Hematopoietic multipotent progenitor cell treated with erythropoietin and hydrocortisone succinate and interleukin-3 and kit ligand, for 8 days (in vitro differentiated cells): ENCODE measurements around the gene EIF4ENIF1.
A peak's percentile ranks its signal among the peaks of the same experiment; 100 is the strongest.
"Not testable (repeated sequence)": the region's sequence is repeated elsewhere in the genome, so short reads cannot be mapped to it uniquely, and the experiment has no call there.

Experiments
- DNase-seq: peaks from one replicate; pipeline ENCODE4 v3.0.0-alpha.2; 2015

The EIF4ENIF1 gene

DNA sequence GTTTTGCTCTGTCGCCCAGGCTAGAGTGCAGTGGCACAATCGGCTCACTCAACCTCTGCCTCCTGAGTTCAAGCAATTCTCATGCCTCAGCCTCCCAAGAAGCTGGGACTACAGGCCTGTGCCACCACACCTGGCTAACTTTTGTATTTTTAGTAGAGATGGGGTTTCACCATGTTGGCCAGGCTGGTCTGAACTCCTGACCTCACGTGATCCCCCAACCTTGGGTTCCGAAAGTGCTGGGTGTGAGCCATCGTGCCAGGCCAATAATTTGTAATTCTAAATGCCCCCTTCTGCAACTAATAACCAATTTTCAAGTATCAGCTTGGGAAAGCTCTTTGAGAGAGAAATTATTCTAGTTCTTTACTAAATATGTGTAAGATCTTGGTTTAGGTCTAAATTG lies 3.7 kb upstream of the EIF4ENIF1 start:
- not testable (repeated sequence) for DNase-seq

DNA sequence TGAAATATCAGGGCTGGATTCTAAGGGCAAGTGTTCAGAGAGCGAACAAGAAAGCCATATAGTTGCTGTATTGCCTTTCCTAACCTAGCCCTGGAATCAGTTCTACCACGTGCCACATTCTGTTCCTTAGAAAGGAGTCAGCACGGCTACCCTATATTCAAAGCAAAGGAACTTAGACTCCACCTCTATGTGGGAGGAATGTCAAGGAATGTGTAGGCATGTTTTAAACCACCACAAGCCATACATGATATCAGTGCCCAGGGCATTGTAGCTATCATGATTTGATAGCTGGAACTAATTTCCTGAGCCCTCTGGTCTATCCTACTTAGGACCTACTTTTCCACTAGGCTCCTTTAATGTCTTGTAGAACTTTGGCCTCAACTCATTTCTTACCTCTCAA lies 2.5 kb upstream of the EIF4ENIF1 start:
- DNase-seq: no peak

DNA sequence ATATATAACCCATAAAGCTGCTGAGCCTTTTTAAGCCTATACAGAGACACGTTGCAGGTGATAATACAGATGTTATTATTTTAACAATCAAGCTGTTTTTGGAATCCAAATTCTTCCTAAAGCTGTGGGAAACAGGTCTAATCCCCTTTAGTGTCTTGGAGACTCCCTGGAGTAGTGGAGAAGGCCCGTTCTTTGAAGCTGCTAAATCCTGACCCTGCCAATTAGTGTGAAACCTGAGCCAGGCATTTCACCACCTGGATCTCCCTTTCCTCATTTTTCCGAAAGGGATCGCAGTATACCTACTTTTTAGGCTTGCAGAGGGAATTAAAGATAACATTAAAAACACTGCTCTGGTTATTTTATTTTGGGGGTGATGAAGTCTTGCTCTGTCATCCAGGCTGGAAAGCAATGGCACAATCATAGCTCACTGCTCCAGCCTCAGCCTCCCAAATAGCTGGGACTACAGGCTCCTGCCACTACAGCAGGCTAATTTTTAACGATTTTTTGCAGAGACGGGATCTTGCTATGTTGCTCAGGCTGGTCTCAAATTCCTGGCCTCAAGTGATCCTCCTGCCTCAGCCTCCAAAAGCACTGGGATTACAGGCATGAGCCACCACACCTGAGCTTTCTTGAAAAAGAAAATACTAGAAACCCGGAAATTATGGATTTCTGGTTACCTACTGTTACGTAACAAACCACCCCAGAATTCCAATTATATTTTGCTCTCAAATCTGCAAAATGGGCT lies 1.7 kb upstream of the EIF4ENIF1 start:
- DNase-seq: no peak

DNA sequence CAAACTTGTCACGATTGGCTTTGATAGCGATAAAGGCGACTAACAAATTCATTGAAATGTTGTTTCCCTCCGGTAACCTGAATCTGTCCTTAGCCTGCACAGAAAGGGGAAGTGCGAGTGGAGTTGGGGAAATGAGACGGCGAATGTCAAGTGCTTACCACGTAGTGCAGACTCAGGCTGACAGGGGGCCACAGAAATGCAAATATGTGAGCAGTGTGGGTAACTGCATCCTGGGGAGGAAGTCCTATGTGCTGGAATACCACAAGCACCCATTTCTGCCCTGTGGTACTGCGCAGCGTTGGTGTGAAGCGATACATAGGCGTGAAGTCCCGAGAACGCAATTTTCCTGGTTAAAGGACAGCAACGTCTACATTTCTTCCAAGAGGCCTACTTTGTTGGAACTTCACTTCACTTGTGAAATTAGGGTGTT lies 869 bp upstream of the EIF4ENIF1 start:
- DNase-seq: peak; percentile 80

DNA sequence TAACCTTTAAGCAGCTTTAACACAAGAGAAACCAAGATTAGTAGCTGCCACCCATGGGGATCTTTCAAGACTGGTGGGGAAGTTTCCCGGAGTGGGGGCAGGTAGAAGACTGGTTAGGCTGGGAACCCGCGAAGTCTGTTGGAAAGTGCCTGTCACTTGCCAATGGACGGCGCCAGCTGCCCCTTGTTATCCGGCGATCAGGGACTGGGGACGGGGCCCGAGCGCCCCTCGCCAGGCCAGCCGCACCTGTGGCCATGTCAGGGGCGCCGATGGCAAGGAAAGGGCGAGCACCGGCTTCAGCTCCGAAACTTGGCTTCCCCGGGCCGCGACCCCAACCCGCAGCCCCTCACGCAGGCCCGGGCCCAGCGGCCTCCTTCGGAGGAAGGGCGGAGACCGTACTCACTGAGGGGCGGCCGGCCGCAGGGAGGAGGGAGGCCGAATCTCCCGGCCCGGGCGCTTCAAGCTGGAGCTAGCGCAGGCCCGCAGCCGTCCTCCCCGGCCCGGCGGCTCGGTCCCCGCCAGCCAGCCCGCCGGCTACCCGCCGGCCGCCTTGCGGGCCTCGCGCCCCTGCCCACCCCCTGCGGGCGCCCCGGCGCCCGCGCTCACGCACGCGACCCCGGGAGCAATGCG lies 539 bp downstream of the EIF4ENIF1 start:
- peak; percentile 50 for DNase-seq

DNA sequence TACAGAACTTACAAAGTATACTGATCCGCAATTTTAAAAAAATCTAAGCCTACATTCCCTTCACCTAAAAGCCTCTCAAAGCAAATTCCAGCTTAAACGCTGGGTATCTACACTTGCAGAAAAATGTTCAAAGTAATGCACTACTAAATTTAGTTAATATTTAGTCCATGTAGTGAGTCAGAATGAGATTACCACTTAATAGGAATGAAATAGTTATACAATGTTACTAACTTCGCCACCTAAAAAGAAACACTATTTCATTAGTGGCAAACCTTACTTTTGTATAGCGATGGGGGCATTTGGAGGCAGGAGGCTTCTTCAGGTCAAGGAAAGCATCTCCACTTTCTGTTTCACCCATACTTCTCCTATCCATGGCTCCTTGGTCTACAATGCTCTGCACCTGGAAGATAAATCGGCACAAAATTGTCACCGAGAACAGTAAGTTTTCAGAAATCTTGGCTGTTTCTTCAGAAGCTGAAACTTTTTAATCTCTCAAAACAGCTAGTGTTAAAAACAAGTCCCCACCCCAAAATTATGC lies 1.2 kb downstream of the EIF4ENIF1 start:
- DNase-seq: peak; percentile 40

DNA sequence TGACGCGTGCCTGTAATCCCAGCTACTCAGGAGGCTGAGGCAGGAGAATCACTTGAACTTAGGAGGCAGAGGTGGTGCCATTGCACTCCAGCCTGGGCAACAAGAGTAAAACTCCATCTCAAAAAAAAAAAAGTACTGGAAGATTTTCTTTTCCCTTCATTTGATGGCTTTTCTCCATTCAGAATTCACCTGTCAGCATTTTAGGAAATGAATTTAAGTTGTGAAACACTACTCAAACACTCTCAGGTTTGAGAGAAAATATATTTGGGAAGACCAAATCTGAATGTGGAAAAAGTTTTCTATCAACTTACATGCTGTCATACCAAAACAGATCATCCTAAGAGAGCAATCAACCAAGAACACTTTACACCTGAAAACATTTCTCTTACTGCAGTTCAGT lies 2.7 kb downstream of the EIF4ENIF1 start:
- DNase-seq: no peak

DNA sequence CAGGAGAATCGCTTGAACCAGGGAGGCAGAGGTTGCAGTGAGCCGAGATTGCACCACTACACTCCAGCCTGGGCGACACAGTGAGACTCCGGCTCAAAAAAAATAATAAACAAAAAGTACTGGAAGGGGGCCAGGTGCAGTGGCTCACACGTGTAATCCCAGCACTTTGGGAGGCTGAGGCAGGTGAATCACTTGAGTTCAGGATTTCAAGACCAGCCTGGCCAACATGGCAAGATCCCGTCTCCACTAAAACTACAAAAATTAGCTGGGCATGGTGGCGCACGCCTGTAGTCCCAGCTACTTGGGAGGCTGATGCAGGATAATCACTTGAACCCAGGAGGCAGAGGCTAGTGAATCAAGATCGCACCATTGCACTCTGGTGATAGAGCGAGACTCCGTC lies 3.3 kb downstream of the EIF4ENIF1 start:
- DNase-seq: not testable (repeated sequence)

DNA sequence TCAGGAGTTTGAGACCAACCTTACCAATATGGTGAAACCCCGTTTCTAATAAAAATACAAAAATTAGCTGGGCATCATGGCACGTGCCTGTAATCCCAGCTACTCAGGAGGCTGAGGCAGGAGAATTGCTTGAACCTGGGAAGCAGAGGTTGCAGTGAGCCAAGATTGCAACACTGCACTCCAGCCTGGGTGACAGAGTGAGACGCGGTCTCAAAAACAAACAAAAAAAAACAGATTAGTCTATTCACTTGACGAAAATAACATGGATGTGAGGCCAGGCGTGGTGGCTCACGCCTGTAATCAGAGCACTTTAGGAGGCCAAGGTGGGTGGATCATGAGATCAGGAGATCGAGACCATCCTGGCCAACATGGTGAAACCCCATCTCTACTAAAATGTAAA lies 7.2 kb downstream of the EIF4ENIF1 start:
- not testable (repeated sequence) for DNase-seq

DNA sequence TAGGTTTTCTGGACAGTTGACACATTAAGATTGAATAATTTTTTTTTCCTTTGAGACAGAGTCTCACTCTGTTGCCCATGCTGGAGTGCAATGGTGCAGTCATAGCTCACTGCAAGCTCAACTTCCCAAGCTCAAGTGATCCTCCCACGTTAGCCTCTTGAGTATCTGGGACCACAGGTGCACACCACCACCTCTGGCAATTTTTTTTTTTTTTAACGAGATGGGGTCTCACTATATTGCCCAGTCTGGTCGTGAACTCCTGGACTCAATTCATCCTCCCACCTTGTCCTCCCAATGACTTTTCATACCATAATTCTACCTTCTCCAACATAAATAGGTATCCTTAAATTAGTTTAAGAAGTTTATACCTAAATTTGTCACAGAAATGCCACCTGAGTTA lies 8.5 kb downstream of the EIF4ENIF1 start:
- DNase-seq: no peak

DNA sequence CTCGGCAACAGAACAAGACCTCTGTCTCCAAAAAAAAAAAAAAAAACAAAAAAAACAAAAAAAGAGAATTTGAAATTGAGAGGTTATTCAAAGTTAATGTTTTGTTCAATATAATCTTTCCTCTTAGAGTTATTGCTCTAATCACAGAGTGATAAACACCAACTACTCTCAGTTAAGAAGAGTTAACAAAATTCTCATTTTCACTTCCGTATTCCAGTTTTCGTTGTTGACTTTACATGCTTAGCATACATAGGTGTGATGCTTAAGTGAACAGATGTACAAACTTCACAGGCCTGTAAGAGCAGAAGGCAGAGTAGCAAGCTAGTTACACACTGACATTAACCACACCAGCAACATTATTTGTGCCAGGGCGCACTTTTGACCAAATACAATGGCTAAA lies 12.3 kb downstream of the EIF4ENIF1 start:
- DNase-seq: no peak

DNA sequence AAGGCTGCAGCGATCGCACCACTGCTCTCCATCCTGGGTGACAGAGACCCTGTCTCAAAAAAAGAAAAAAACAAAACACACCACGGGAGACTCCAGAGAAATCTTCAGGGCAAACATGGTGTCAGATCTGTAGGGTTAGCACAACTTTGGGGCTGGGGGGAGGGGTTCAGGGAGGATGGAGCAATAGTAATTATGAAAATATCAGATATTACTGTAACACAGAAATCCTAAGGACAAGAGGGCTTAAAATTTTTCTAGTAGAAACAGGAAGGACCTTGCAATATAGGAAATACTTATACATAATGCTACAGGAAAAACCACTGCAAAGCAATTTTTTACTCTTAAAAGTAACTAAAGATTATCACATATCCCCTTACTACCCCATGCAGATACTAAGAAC lies 13.8 kb downstream of the EIF4ENIF1 start:
- no peak for DNase-seq

DNA sequence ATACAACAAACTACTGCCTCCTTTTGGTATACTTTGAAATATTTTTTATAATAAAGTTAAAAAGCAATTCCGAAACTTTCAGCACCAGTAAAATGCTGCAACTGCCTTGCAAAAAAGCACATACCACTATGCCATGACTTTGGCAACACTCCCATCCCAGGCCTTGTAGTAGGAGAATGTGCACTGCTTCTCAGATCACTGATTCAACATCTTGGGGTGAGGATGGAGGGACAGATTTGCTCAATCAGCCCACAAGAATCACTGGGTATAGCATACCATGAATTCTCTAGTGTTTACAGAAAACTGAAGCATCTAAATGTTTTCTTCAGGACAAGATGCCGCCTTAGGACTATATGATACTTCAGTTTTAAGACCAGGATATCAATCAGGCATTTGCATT lies 14.9 kb downstream of the EIF4ENIF1 start:
- no peak for DNase-seq

DNA sequence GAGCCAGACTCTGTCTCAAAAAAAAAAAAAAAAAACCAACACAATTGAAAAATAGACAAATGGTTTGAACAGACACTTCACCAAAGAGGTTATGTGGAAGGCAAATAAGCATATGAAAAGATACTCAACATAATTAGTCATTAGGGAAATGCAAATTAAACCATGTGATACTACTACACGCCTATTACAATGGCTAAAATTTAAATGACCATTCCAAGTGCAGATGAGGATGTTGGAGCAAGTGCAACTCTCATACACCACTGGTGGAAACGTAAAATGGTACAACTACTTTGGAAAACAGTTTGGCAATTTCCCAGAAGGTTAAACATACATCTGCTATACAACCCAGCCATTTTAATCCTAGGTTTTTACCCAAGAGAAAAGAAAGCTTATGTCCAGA lies 24.3 kb downstream of the EIF4ENIF1 start:
- DNase-seq: no peak

DNA sequence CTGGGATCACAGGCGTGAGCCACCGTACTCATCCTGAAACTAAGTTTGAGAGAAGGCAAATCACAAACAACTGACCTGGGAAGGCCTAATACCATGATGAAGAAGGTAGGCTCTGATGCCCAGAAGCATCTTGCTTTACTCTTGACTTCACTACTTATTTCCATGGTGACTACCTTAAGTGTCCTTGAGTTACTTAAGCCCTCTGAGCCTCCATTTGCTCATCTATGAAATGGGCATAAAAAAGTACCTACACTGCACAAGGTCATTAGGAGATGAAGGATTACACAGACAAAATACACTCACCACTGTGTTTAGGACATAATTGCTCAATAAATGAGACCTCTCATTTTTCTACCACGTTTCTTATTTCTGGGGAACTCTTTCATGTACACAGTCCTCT lies 27.9 kb downstream of the EIF4ENIF1 start:
- DNase-seq: no peak

DNA sequence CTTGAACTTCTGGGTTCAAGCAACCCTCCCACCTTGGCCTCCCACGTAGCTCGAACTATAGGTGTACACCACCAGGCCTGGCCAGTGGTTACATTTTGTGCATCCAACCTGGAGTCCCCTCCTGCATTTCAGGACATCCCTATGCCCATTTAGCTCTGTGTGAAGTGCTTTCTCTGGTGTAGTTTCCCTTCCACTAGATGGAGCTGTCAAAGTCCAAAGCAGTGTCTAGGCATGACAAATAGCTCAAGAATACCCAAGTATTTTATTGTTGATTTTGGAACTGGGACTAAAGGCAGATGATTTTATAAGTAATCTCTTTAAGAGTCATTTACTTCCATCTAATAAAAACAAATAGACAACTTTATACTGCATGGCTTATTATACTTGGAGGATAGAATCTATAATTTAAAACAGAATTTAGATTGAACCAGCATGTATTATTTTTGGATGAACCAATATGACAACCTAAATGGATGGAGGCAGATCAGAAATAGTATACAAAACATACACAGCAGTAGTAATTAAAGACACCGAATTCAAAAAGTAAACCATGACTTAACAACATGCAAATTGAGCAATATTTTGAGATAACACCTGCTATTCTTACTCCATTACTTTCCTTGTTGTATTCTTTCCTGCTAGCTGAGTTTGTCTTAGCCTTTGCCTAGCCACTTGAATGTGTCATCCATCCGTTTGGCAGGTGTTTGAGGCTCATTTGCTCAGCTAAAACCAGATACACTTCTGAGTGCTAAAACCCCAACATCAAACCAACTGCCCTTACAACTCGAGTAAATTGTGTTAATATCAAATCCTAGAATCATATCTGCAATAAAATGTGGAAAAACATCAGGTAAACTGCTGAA lies 37.7 kb downstream of the EIF4ENIF1 start:
- DNase-seq: peak; percentile 65

DNA sequence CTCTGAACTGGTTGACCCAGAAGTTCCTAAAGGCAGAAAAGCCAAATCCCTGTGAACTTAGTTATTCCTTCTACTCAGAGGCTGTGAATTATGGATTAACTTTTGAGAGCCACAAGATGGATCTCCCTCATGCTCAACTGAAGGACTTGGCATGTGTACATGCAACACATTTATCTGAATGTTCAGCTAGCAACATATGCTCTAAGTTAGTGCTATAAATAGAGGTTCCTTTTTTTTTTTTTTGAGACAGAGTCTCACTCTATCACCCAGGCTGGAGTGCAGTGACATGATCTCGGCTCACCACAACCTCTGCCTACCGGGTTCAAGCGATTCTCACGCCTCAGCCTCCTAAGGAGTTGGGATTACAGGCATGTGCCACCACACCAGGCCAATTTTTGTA lies 40.1 kb downstream of the EIF4ENIF1 start:
- DNase-seq: no peak

DNA sequence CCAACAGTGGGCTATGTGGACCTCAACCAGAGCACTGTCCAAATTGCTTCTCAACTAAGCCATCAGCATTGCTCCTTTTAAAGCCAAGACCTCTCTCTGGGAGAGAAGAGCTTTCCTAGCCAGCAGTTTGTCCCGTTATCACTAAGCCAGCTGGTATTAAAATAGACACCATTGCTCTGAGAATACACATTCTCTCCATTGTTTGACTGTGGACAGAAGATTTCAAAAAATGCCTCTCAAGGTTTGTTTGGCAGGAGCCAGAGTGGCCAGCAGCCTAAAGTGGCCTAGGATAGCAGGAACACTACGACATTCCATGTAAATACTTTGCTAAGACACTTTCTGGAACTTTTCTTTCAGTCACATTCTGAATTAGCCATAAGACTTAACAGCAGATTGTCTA lies 41.3 kb downstream of the EIF4ENIF1 start:
- DNase-seq: no peak

DNA sequence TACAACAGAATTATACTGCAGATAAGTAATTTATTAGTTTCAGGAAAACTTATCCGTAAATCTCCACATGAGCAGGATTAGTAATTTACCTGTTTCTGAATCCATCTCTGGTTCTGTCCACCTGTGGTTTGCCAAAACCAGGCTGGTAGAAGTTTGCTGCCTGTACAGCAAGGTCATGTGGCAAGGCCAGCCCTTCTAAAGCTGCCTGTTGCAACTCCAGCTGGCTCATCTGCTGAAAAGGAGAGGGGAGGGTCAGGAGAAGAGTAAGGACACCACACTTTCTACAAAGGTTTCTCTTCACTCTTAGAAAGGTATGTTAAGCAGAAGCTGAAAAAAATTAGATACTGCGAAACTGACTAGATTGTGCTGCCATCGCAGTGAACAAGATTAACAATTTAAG lies 42.3 kb downstream of the EIF4ENIF1 start:
- DNase-seq: no peak

DNA sequence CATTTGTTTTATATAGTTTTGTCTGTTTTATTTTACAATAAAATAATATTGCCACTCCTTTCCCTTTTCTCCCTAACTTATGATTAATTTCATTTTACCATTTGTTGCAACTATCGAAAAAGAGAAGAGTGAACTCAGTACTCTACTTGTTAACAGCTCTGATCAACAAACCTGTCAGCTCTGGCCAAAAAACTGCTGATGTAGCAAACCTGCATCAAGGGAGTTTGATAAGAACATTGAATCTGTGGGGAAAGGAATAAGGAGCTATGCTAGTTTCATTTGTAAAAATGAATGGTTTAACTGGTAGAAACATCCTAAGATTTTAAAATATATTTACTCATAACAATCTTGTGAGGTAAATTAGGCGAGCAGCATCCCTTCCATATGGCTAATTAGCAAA lies 42.9 kb downstream of the EIF4ENIF1 start:
- DNase-seq: no peak

DNA sequence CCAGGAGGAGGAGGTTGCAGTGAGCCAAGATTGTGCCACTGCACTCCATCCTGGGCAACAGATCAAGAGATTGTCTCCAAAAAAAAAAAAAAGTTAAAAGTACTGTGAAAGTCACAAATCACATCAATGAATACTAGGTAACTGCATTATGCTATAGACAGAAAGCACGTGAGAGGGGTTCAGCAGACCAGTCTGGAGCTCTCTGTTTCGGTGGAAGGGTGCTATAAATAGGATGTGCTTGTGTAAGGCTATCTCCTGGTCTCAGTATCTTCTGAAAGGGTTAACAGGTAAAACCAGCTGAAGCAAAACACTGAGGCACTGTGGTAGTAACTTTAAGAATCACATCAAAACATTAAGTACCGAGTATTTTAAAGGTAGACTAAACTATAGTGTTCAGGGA lies 43.4 kb downstream of the EIF4ENIF1 start:
- DNase-seq: no peak

DNA sequence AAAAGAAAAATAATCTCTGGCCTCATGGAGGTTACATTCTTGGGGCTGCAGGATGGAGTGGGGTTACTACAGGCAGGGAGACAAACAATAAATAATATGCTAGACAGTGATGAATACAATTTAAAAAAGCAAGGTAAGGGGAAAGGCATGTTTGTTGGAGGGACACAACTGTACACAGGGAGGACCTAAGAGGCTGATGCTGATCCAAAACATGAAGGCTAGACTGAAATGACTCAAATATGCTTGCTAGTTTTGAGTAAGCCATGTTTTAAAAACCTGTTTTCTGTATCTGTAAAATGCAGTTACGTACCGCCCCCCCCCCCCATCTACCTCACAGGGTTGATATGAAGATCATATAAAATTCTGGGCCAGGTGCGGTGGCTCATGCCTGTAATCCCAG lies 44.0 kb downstream of the EIF4ENIF1 start:
- no peak for DNase-seq

DNA sequence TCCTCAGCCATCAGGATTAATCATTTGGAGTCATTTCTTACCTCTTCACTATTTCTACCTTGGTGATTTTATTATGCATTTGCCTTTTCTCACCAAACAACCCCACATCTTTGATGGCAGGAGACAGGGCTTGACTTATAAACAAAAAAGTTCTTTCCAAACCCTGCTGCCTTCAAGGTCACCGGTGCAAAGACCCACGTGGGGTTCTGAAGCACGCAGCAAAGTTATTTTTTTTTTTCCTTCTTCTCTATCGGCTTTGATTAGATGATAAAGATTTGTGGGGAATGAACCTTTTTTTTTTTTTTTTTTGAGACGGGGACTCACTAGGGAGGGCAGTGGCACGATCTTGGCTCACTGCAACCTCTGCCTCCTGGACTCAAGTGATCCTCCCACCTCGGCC lies 46.1 kb downstream of the EIF4ENIF1 start:
- no peak for DNase-seq
